HG03521 (cell line): Measurements from ENCODE around the gene ZNF141.
"Not testable (repeated sequence)": the region's sequence is repeated elsewhere in the genome, so short reads cannot be mapped to it uniquely, and the experiment has no call there.

ENCODE experiments used
- ATAC-seq: cut with Tn5 transposase; IDR thresholded peaks from one replicate; pipeline ENCODE4 v1.9.1; 2021; ENCODE audit warnings: mild to moderate bottlenecking, moderate library complexity; ENCODE audit not compliant: unreplicated experiment

ZNF141 gene

DNA sequence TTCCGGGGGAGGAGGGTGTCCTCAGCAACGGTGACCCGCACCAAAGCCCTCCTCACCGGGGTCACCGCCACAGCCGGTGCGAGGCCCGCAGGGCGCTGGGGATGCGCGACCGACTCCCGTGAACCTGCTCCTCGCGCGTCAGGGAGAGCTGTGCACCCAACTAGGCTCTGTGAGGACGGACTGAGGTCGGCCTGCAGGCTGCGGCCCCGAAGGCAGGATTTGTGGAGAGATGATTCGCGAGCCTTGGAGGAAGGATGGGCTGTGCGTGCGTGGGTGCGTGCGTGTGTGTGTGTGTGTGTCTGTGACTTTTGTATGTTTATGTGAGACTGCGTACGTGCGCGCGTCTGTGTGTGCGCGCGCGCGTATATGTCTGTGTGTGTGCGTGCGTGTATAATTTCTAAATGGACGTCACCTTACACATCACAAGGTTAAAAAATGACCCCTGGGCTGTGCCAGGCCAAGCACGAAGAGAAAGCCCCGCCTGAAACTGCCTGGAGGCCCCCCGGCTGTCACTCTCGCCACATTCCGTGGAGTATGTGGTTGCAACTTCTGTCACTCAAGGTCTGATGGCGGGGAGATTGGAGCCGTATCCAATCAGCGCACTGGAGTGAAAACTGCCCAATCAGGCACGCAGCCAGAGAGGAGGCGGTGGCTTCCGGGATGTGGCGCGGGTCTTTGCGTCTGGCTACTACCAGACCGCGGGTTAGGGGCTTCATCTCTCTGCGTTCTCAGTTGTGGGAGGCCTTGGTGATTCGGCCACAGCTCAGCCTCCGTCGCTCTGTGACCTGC is at the start of gene ZNF141:
TSS of gene ZNF141 (plus strand) at position 672 of the 789 bp plus-strand sequence. CDS start 170 bp downstream, outside the sequence.
- ATAC-seq = peak; percentile 94

DNA sequence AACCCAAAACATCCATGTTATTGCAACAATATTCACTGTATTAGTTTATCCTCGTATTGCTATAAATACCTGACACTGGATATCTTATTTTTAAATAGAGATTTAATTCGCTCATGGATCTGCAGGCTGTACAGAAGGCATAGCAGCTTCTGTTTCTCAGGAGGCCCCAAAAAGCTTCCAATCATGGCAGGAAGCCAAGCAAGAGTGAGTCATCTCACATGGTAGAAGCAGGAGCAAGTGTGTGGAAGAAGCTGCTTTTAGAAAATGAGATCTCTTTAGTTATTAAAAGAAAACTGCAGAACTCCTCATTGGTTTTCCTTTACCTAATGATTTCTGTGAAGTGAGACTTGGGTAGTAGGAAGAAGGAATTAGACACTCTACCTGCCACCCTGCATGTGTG is 48.7 kb upstream of the ZNF141 start:
- ATAC-seq = no peak

DNA sequence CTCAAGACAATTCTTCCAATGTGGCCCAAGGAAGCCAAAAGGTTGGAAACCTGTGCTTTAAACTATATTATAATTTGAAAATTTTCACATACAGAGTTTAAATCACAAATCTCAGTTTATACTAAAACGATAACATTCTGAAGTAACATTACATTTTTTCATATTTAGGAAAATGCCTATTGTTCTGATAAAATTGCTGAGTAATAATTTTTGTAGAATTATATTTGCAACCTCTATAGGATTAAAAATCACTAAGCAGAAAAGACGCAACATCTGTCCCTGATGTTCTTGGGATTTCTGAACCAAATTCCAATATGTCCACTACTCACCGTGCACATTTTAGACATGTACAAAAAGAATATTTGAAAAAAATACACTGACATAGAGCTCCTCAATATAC is 42.9 kb upstream of the ZNF141 start:
- ATAC-seq = no peak

DNA sequence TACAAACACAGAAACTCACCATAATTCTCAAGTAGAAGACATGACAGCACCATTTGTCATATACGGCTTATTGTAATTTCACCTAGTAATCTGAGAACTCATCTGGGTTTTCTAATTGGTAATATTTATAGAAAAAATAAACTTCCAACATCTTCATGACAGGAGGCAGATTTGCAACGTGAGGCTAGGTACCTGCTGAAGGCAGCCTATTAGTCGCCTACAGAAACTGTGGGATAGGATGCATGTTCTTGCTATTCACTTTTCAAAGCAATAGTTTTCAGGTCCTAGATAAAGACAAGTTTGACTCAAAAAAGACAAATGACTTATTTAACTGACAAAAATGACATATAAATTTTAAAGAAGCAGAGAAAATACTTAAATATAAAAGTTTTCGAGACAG is 35.2 kb upstream of the ZNF141 start:
- no peak for ATAC-seq

DNA sequence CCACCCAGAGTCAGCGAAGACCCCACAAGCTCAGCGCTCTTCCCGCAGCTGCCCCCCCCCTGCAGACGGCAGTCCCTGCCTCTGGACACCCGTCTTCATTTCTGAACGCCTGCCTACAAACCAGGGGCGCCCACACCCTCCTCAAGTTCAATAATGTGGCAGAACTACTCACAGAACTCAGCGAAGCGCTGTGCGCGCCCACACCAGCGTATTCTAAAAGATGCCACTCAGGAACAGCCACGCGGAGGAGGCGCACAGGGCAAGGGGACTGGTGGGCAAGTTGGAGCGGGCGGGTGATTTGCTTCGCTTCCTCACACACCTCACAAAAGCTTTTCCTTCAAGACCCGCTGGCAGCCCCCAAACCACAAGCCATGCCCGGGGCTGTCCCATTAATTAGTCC is 33.1 kb upstream of the ZNF141 start:
- not testable (repeated sequence) for ATAC-seq

DNA sequence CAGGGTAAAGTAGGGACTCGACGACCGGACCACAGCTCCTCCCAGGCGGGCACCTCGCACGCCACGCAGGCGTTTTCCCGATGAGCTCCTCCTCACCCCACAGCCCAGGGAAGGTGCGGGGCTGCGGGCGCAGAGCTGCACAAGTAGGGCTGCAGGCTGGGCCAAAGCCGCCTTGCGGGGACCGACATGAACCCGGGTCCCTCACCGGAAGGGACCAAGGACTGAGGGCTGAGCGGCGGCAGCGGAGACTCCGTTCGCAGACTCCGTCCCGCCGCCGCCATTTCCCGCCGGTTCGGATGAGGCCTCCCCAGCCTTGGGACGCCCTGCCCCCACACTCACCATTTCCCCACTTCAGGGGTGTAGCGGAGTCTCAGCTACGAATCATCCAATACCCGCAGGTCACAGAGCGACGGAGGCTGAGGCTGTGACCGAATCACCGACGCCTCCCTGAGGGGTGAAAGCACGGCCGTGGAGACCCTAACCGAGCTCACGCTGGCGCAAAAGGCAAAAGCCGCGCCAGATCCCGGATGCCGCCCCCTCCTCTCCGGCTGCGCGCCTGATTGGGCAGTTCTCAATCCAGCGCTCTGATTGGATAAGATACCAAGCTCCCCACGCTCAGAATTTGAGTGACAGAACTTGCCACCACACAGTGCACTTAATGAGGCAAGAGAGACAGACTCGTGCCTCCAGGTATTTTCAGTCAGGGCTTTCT is 32.5 kb upstream of the ZNF141 start, which contains the start of gene ZNF732:
TSS of gene ZNF732 (minus strand) at position 506 of the 712 bp plus-strand sequence. CDS start at position 342, 164 bp downstream.
- ATAC-seq = no peak

DNA sequence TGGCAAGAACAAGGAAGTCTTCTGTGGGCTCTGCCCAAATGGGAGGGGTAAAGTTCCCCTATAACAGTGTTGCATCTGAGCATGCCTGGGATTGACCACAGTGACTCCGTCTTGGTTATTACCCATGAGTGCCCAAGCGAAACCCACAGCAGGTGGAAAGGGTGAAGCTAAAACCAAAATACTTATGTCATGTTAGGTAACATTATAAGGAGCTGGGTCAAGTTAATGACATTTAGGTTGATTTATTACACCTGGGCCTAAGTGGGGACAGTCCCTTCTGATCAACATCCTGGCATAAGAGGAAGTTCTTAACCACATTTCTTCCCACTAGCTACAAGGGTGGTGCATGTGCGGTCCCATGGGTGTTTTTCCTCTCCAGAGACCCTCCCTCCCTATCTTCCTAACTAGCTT is 31.1 kb upstream of the ZNF141 start:
- no peak for ATAC-seq

DNA sequence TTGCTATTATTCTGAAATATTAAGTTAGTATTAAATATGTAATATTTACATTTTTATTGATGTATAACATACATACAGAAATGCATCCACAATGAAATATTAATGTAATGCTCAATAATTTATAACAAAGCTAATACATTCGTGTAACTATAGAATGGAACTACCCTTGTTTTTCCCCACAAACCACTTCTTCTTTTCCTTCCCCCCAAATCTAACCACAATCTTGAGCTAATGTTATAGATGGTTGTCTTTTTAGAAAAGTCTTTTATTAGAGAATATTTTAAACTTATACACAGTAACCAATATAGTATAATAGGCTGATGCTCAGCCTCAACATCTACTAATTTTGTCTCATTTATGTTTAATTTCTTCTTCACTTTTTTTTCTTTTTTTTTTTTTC is 27.8 kb upstream of the ZNF141 start:
- ATAC-seq = no peak

DNA sequence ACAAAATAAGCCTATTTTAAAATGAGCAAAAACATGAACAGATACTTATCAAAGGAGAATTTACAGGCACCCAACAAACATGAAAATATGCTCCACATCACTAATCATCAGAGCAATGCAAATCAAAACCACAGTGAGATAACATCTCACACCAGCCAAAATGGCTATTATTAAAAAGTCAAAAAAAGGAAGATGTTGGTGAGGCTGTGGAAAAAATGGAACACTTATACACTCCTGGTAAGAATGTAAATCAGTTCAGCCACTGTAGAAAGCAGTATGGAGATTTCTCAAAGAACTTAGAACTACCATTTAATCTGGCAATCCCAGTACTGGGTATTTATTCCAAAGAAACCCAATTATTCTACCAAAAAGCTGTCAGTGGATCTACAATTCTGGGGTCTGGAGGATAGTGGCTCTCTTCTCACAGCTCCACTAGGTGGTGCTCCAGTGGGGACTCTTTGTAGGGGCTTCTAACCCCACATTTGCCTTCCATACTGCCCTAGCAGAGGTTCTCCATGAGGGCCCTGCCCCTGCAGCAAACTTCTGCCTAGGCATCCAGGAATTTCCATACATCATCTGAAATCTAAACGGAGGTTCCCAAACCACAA is 23.2 kb upstream of the ZNF141 start:
- no peak for ATAC-seq

DNA sequence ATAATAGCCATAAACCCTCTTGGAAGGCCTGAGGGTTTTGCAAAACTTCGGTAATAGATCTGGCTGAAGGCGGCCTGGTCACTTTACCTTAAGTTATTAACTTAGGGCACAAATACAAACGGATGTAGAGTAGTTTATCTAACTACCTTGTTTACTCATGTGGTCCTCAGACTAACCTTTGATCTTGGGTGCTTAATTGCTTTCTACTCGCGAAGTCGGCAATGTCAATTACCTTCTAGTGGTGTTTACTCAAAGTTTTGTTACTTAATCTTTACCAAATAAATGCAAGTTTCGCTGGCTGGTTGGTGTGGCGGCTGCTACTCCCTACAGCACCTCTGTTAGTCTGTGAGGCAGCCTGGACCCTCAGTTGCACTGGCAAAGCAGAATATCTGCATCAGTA is 8.9 kb upstream of the ZNF141 start:
- ATAC-seq = no peak

DNA sequence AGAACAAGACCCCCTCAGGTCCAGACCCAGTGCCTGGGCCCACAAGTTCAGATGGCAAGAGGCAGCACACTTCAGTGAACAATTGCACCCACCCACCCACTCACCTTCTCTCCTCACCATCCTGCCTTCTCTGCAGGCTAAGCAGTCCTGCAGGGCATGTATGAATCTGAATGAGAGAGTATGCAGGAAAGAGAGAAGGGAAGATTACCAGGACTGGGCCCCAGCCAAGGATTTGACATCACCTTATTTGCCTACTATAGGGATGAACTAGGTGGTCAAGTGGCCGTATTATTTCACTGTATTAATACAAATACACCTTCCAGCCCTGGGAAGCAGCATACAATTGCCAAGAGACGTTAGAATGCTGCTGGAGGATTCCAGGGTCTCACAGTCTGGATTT is 2.1 kb upstream of the ZNF141 start:
- ATAC-seq = no peak

DNA sequence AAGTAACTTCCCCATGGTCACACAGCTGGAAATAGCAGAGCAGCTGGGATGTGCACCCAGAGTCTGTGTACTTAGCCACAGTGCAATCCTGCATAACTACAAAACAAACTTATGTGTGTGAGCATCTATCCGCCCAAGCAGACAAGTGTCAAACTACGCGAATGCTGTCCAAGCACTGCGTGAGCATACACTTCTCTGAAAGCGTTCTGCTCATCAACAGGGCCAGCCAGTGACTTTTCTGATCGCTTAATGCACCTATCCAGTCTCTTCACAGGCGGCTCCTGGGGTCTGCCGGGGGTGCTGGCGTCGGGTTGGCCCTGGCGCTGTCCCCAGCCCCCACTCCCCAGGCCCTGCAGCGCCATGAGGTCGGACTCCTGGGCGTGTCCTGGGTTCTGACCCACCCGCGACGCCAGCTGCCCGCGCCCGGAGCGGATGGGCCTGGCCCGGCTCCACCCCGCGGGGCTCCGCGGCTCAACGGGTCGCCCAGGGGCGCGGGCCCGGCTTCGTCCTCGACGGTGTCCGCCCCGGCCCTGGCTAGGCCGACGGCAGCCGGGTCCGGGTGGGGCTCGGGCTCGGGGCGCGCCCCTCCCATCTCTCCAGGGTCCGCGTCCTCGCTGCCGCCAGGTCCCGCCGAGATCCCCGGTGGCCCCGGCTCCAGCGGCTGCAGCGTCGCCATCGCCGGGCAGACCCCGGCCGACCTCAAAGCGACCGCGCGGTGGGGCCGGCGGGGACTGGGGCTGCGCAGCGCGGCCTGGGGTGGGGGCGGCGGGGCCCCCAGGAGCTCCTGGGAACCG is 1.3 kb upstream of the ZNF141 start:
- no peak for ATAC-seq

DNA sequence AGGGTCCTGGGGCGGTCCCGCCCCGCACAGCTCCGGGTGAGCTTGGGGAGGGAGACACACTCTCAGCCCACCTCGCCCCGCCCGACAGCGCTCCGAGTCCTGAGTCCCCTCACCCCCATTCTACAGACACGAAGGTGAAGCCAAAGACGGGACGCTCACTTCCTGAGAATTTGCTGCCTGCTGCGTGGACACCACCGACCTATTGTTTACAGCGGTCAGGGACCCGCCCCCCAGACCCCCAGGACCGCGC is 796 bp upstream of the ZNF141 start:
- ATAC-seq = no peak

DNA sequence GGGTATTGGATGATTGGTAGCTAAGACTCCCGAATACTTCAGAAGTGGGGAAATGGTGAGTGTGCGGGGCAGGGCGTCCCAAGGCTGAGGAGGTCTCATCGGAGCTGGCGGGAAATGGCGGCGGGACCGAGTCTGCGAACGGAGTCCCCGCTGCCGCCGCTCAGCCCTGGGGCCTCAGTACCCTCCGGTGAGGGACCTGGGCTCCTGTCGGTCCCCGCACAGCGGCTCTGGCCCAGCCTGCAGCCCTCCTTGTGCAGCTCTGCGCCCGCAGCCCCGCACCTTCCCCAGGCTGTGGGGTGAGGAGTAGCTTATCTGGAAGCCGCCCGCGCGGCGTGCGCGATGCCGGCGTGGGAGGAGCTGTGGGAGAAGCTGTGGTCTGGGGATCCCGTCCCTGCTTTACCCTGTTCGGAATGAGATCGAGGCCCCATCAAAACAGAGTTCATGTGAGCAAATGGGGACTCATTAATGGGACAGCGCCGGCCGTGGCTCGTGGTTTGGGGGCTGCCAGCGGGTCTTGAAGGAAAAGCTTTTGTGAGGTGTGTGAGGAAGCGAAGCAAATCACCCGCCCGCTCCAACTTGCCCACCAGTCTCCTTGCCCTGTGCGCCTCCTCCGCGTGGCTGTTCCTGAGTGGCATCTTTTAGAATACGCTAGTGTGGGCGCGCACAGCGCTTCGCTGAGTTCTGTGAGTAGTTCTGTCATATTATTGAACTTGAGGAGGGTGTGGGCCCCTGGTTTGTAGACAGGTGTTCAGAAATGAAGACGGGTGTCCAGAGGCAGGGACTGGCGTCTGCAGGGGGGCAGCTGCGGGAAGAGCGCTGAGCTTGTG is 531 bp downstream of the ZNF141 start:
- ATAC-seq = peak; percentile 28

DNA sequence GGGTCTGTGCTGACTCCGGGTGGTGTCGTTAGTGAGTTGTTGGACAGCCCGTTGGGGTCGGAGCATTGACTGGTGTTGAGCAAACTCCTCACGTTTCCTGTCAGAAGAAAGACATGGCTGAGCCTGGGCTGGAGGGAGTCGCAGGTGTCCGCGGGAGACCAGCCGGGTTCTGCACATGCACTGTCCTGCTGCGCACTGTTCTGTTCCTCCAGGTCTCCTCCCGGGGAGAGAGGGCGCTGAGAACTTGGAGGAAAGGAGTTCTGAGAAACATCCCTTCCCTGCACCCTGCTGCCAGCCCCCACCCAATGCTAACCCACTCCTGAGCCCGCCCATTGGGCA is 1.1 kb downstream of the ZNF141 start:
- ATAC-seq = no peak

DNA sequence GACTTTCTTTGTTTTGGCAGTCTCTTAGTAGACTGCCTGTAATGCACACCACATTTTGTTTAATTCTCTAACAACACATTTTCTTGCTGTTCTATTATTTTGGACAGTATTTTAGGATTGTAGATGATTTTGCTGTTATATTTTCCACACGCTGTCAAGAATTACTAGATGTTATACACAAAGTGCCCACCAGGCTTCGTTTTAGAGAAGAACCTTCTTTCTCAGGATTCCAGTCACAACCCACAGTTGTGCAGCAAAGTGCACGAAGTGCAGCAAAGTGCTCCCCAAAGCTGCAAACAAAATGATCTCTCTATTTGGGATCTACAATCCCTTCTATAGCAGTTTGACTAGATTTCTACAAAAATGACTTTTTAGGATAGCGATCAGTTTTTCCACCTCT is 2.4 kb downstream of the ZNF141 start:
- ATAC-seq = no peak

DNA sequence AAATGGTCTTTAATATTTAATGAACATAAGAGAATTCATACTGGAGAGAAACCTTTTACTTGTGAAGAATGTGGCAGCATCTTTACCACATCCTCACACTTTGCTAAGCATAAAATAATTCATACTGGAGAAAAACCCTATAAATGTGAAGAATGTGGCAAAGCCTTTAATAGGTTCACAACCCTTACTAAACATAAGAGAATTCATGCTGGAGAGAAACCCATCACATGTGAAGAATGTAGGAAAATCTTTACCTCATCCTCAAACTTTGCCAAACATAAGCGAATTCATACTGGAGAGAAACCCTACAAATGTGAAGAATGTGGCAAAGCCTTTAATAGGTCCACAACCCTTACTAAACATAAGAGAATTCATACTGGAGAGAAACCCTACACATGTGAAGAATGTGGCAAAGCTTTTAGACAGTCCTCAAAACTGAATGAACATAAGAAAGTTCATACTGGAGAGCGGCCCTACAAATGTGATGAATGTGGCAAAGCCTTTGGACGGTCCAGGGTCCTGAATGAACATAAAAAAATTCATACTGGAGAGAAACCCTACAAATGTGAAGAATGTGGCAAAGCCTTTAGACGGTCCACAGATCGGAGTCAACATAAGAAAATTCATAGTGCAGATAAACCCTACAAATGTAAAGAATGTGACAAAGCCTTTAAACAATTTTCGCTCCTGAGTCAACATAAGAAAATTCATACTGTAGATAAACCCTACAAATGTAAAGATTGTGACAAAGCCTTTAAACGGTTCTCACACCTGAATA is 35.6 kb downstream of the ZNF141 start:
- no peak for ATAC-seq

DNA sequence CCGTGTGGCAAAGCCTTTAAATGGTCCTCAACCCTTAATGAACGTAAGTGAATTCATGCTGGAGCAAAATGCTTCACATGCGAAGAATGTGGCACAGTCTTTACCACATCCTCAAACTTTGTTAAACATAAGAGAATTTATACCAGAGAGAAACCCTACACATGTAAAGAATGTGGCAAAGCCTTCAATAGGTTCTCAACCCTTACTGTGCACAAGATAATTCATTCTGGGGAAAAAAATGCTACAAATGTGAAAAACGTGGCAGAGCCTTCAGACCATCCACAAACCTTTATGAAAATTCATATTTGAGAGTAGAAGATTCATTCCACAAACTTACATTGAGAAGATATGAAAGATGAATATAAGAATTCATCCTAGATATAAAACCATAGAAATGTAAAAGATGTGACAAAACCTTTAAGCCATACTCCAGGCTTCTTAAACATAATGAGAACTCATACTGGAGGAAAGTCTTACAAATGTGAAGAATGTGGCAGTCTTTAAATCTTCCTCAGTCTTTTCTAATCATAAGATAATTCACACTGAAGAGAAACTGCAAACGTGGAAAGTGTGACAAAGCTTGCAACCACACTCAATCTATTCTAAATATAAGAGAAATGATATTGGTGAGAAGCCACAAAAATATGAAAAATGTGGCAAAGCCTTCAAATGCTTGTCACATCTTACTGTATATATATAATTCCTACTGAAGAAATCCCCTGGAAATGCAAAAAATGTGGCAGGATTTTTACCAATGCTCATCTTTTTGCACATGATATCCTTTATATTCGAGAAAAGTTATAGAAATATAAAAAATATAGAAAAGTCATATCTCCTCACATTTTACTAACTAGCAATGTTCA is 36.9 kb downstream of the ZNF141 start:
- no peak for ATAC-seq
